ENCODE measurements around the gene CEND1. TPM values are rescaled to one million over a fixed set of nuclear protein-coding genes. Genes with fewer than 3 reads are reported as not detected.

Gene CEND1
- total RNA-seq, 1 experiment from 2014 or later, result 2.7 TPM

GRCh38 chr11:837990-838307 is 48.1 kb upstream of the CEND1 start:
- no peak overlapping the region for H3K27ac Mint-ChIP-seq
- H3K4me3 Mint-ChIP-seq, result no peak overlapping the region
- no peak for ATAC-seq
- POLR2A ChIA-PET, result interaction anchor here (0.5 to 1.0 kb wide), 2 partner anchors 10 to 32 kb away, joined by 3 to 4 read pairs; no protein-coding TSS in a partner anchor
- DNase-seq (ENCODE audit: low spot score), result no peak
- CTCF ChIA-PET, result interaction anchor here (0.6 to 2.2 kb wide), 7 partner anchors 9 to 217 kb away, joined by 3 to 16 read pairs (median 4); partner anchors contain the start of genes CRACR2B and PNPLA2
- peaks cover 13% of the 10 kb centered on the region for H3K36me3 Mint-ChIP-seq
- TF ChIP-seq ZNF416 (CRISPR knock-in tag; IDR thresholded peaks at IDR 0.05) (no peak), IRF2 (CRISPR knock-in tag; IDR thresholded peaks at IDR 0.05; ENCODE audit: borderline replicate concordance, low read depth) (no peak), ZNF138 (CRISPR knock-in tag; conservative IDR thresholded peaks at IDR 0.05) (no peak), NR2C2 (CRISPR knock-in tag; IDR thresholded peaks at IDR 0.05) (no peak), CREM (CRISPR knock-in tag; IDR thresholded peaks at IDR 0.05) (no peak), MYBL2 (CRISPR knock-in tag; IDR thresholded peaks at IDR 0.05) (no peak), ATF3 (CRISPR knock-in tag; conservative IDR thresholded peaks at IDR 0.05) (no peak), ATF1 (CRISPR knock-in tag; IDR thresholded peaks at IDR 0.05) (no peak), ETV6 (CRISPR knock-in tag; IDR thresholded peaks at IDR 0.05) (no peak), ZBTB21 (CRISPR knock-in tag; IDR thresholded peaks at IDR 0.05; ENCODE audit: borderline replicate concordance) (no peak), ZNF121 (CRISPR knock-in tag; IDR thresholded peaks at IDR 0.05) (no peak)
- TF ChIP-seq, protein P1, sequence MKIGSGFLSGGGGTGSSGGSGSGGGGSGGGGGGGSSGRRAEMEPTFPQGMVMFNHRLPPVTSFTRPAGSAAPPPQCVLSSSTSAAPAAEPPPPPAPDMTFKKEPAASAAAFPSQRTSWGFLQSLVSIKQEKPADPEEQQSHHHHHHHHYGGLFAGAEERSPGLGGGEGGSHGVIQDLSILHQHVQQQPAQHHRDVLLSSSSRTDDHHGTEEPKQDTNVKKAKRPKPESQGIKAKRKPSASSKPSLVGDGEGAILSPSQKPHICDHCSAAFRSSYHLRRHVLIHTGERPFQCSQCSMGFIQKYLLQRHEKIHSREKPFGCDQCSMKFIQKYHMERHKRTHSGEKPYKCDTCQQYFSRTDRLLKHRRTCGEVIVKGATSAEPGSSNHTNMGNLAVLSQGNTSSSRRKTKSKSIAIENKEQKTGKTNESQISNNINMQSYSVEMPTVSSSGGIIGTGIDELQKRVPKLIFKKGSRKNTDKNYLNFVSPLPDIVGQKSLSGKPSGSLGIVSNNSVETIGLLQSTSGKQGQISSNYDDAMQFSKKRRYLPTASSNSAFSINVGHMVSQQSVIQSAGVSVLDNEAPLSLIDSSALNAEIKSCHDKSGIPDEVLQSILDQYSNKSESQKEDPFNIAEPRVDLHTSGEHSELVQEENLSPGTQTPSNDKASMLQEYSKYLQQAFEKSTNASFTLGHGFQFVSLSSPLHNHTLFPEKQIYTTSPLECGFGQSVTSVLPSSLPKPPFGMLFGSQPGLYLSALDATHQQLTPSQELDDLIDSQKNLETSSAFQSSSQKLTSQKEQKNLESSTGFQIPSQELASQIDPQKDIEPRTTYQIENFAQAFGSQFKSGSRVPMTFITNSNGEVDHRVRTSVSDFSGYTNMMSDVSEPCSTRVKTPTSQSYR (CRISPR knock-in tag; IDR thresholded peaks at IDR 0.05), result no peak
- TF ChIP-seq, protein P2, sequence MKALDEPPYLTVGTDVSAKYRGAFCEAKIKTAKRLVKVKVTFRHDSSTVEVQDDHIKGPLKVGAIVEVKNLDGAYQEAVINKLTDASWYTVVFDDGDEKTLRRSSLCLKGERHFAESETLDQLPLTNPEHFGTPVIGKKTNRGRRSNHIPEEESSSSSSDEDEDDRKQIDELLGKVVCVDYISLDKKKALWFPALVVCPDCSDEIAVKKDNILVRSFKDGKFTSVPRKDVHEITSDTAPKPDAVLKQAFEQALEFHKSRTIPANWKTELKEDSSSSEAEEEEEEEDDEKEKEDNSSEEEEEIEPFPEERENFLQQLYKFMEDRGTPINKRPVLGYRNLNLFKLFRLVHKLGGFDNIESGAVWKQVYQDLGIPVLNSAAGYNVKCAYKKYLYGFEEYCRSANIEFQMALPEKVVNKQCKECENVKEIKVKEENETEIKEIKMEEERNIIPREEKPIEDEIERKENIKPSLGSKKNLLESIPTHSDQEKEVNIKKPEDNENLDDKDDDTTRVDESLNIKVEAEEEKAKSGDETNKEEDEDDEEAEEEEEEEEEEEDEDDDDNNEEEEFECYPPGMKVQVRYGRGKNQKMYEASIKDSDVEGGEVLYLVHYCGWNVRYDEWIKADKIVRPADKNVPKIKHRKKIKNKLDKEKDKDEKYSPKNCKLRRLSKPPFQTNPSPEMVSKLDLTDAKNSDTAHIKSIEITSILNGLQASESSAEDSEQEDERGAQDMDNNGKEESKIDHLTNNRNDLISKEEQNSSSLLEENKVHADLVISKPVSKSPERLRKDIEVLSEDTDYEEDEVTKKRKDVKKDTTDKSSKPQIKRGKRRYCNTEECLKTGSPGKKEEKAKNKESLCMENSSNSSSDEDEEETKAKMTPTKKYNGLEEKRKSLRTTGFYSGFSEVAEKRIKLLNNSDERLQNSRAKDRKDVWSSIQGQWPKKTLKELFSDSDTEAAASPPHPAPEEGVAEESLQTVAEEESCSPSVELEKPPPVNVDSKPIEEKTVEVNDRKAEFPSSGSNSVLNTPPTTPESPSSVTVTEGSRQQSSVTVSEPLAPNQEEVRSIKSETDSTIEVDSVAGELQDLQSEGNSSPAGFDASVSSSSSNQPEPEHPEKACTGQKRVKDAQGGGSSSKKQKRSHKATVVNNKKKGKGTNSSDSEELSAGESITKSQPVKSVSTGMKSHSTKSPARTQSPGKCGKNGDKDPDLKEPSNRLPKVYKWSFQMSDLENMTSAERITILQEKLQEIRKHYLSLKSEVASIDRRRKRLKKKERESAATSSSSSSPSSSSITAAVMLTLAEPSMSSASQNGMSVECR (CRISPR knock-in tag; IDR thresholded peaks at IDR 0.05; ENCODE audit: borderline replicate concordance), result no peak
- TF ChIP-seq, protein P3, sequence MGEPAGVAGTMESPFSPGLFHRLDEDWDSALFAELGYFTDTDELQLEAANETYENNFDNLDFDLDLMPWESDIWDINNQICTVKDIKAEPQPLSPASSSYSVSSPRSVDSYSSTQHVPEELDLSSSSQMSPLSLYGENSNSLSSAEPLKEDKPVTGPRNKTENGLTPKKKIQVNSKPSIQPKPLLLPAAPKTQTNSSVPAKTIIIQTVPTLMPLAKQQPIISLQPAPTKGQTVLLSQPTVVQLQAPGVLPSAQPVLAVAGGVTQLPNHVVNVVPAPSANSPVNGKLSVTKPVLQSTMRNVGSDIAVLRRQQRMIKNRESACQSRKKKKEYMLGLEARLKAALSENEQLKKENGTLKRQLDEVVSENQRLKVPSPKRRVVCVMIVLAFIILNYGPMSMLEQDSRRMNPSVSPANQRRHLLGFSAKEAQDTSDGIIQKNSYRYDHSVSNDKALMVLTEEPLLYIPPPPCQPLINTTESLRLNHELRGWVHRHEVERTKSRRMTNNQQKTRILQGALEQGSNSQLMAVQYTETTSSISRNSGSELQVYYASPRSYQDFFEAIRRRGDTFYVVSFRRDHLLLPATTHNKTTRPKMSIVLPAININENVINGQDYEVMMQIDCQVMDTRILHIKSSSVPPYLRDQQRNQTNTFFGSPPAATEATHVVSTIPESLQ (CRISPR knock-in tag; IDR thresholded peaks at IDR 0.05), result no peak
- TF ChIP-seq, protein P4, sequence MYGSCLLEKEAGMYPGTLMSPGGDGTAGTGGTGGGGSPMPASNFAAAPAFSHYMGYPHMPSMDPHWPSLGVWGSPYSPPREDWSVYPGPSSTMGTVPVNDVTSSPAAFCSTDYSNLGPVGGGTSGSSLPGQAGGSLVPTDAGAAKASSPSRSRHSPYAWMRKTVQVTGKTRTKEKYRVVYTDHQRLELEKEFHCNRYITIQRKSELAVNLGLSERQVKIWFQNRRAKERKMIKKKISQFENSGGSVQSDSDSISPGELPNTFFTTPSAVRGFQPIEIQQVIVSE (CRISPR knock-in tag; IDR thresholded peaks at IDR 0.05; ENCODE audit: borderline replicate concordance), result no peak
- H3K9me3 Mint-ChIP-seq, result no peaks in the 10 kb centered on the region
- H3K27me3 Mint-ChIP-seq (ENCODE audit: low read depth), result peaks cover 3% of the 10 kb centered on the region; the same call in 1 of the 2 replicates
- H3K4me1 Mint-ChIP-seq, result peaks cover 27% of the 10 kb centered on the region

All from WTC11 (cell line).